HepG2 (cell line): Measurements from ENCODE around the gene TPRA1. TPM values are rescaled to one million over a fixed set of nuclear protein-coding genes. Genes with fewer than 3 reads are reported as not detected.

Experiments
- AGO2 ChIP-seq: fragments of 200-400 bp; formaldehyde crosslinking; optimal IDR thresholded peaks from 2 replicates; pipeline ENCODE3; 2017; ENCODE audit warnings: mild to moderate bottlenecking, low read depth, low read length, moderate library complexity
- ATF6 ChIP-seq: sonication (generic); formaldehyde crosslinking; conservative IDR thresholded peaks from 2 replicates; pipeline ENCODE4 v1.4.0; 2020; ENCODE audit warnings: missing genetic modification reagents
- GFI1 ChIP-seq: sonication (generic); formaldehyde crosslinking; IDR thresholded peaks from 2 replicates; pipeline ENCODE4 v1.5.0; 2020; ENCODE audit warnings: missing genetic modification reagents, mild to moderate bottlenecking, borderline replicate concordance
- GLI4 ChIP-seq: sonication (generic); formaldehyde crosslinking; IDR thresholded peaks from 2 replicates; pipeline ENCODE4 v1.5.1; 2020; ENCODE audit warnings: missing genetic modification reagents, mild to moderate bottlenecking, moderate library complexity, borderline replicate concordance
- IRF9 ChIP-seq: sonication (generic); formaldehyde crosslinking; IDR thresholded peaks from 2 replicates; pipeline ENCODE4 v1.8.0; 2022; ENCODE audit warnings: missing genetic modification reagents, mild to moderate bottlenecking, borderline replicate concordance
- NFYB ChIP-seq: sonication (generic); formaldehyde crosslinking; IDR thresholded peaks from 2 replicates; pipeline ENCODE4 v1.4.0; 2020; ENCODE audit warnings: missing genetic modification reagents
- PLRG1 ChIP-seq: fragments of 450-650 bp; conservative IDR thresholded peaks from 2 replicates; pipeline ENCODE4 v1.6.1; 2016
- SKIL ChIP-seq: sonication (generic); formaldehyde crosslinking; IDR thresholded peaks from 2 replicates; pipeline ENCODE4 v1.8.0; 2022; ENCODE audit warnings: missing genetic modification reagents, mild to moderate bottlenecking, moderate library complexity, borderline replicate concordance
- TAF1 ChIP-seq: sonication (generic); formaldehyde crosslinking; IDR thresholded peaks from 2 replicates; pipeline ENCODE4 v1.4.0; 2020; ENCODE audit warnings: missing genetic modification reagents
- TBP ChIP-seq: sonication (generic); formaldehyde crosslinking; IDR thresholded peaks from 2 replicates; pipeline ENCODE4 v1.5.0; 2020; ENCODE audit warnings: missing genetic modification reagents
- ZBTB33 ChIP-seq: sonication (generic); formaldehyde crosslinking; IDR thresholded peaks from 2 replicates; pipeline ENCODE4 v1.4.0; 2020; ENCODE audit warnings: missing genetic modification reagents
- ZFP36 ChIP-seq: fragments of 150-350 bp; IDR thresholded peaks from 2 replicates; pipeline ENCODE4 v1.6.1; 2018; ENCODE audit warnings: borderline replicate concordance, low read length, low read depth; ENCODE audit not compliant: partially characterized antibody
- ZFP41 ChIP-seq: sonication (generic); formaldehyde crosslinking; IDR thresholded peaks from 2 replicates; pipeline ENCODE4 v1.4.0; 2020; ENCODE audit warnings: mild to moderate bottlenecking, missing genetic modification reagents, borderline replicate concordance
- ZNF276 ChIP-seq: sonication (generic); formaldehyde crosslinking; IDR thresholded peaks from 2 replicates; pipeline ENCODE4 v1.4.0; 2020; ENCODE audit warnings: mild to moderate bottlenecking, low read depth, missing genetic modification reagents
- ZNF326 ChIP-seq: sonication (generic); formaldehyde crosslinking; IDR thresholded peaks from 2 replicates; pipeline ENCODE4 v1.4.0; 2020; ENCODE audit warnings: missing genetic modification reagents, borderline replicate concordance
- ZNF550 ChIP-seq: sonication (generic); formaldehyde crosslinking; IDR thresholded peaks from 2 replicates; pipeline ENCODE4 v1.4.0; 2020; ENCODE audit warnings: mild to moderate bottlenecking, missing genetic modification reagents, borderline replicate concordance
- ZNF552 ChIP-seq: sonication (generic); formaldehyde crosslinking; IDR thresholded peaks from 2 replicates; pipeline ENCODE4 v1.9.0; 2022; ENCODE audit warnings: missing genetic modification reagents, mild to moderate bottlenecking, borderline replicate concordance
- ZNF616 ChIP-seq: sonication (generic); formaldehyde crosslinking; IDR thresholded peaks from 2 replicates; pipeline ENCODE4 v1.5.0; 2020; ENCODE audit warnings: low read depth, mild to moderate bottlenecking, missing genetic modification reagents
- polyA plus RNA-seq, 8 experiments: library from polyadenylated mRNA; depleted of rRNA in 3 of 8; stranded (reverse) in 7 of 8; unstranded in 1 of 8; fragments of >200 nt; fragmentation: Illumina TruSeq in 4 of 8; extraction: Trizol in 4 of 8; gene quantifications; 2 replicates each; pipeline versions ENCODE4 v1.2.1 to v1.2.3, GENCODE V29; 2011 to 2016; ENCODE audit warnings: low read depth in 4 of 8, missing spikeins in 1 of 8, mixed read lengths in 1 of 8; ENCODE audit not compliant: insufficient read depth in 1 of 8
- total RNA-seq, 5 experiments: library from RNA; depleted of rRNA; stranded (reverse); fragments of >200 nt; fragmentation: Illumina TruSeq; extraction: Trizol; gene quantifications; 2 replicates each; pipeline ENCODE4 v1.2.3, GENCODE V29; 2016; ENCODE audit warnings: low read depth in 1 of 5

Gene TPRA1
- total and polyA plus RNA-seq, 2 of the 13 experiments (the other 11 are each of a cell fraction or from before 2014, with no cell fraction given) = 25.4 to 25.8 TPM

- no peak for TF ChIP-seq ATF6 (CRISPR knock-in tag)
- TF ChIP-seq SKIL (CRISPR knock-in tag) = no peak
- TF ChIP-seq TAF1 = peak; percentile 62
- TF ChIP-seq GFI1 (CRISPR knock-in tag) = no peak
- no peak for TF ChIP-seq ZNF550 (CRISPR knock-in tag)
- TF ChIP-seq ZFP41 (CRISPR knock-in tag) = no peak
- no peak for TF ChIP-seq ZNF326 (CRISPR knock-in tag)
- no peak for TF ChIP-seq ZNF552 (CRISPR knock-in tag)
- no peak for TF ChIP-seq AGO2
- TF ChIP-seq ZNF616 = peak; percentile 14; the same call in 1 of the 2 replicates
- no peak for TF ChIP-seq GLI4 (CRISPR knock-in tag)
- peak; percentile 29; the same call in 1 of the 2 replicates for TF ChIP-seq ZNF276 (CRISPR knock-in tag)
- TF ChIP-seq ZBTB33 = no peak
- no peak for TF ChIP-seq IRF9 (CRISPR knock-in tag)
- peak; percentile 92 for TF ChIP-seq NFYB (CRISPR knock-in tag)
- TF ChIP-seq ZFP36 = no peak
- no peak for TF ChIP-seq PLRG1
- no peak for TF ChIP-seq TBP (CRISPR knock-in tag)
Measured at GRCh38 chr3:127590593-127591465, at the start of gene TPRA1 (continued).
